CD4-positive, alpha-beta T cell treated with Interleukin-21 for 1 hour (primary cell): ENCODE results near the gene ABCA13.

Experiments used
- DNase-seq: peaks from one replicate; pipeline ENCODE4 v3.0.0-alpha.2; 2020

The ABCA13 gene

DNA sequence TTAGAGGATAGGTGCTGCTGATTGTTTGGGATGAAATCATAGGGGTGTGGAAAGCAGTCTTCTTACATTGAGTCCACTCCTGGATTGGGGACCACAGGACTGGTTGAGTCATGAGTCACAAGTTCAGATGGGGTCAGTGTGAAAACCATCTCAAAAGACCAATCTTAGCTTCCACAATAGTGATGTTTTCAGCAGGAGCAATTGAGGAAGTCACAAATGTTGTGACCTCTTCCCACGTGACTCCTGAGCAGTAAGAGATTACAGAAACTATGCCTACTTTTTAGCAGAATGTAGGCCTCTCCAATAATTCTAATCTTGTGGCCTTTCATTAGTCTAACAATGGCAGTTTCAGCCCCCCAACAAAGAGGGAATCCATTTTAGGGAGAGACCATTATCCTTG is 496.1 kb downstream of the ABCA13 start:
- no peak for DNase-seq

DNA sequence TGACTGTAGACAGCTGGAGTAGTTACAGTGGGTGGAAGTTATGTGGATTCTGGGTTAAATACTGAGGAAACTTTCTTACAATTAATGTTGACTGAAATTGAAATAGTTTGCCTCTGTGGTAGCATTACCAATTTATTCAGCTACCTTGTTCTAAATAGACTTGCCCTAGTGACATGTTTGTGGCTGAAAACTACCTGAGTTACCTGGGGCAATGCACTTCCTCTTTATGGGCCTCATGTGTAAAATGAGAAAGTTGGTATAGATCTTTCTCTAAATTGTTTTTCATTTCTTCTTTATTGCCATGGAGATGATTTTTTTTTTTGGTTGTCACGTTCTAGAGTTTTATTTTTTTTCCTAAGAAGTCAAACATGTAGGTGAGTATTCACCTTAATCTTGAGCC is 500.4 kb downstream of the ABCA13 start:
- DNase-seq: no peak

DNA sequence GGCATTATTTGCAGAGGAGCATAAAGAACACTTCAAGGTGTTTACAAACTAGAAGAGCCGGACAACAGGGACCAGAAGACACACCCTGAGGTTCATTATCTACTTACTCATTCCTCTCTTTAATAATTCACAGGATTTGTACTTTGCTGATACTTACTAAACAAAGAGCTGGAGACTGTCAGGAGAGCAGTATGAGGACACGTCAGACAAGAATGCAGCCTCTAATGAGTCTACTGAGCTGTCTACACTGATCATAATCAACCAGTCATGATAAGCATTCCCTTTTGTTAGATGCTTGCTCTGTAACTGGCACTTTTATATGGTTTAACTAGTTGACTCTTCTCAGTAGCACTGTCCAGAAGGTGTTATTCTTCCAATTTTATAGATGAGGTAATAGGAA is 509.7 kb downstream of the ABCA13 start:
- no peak for DNase-seq

DNA sequence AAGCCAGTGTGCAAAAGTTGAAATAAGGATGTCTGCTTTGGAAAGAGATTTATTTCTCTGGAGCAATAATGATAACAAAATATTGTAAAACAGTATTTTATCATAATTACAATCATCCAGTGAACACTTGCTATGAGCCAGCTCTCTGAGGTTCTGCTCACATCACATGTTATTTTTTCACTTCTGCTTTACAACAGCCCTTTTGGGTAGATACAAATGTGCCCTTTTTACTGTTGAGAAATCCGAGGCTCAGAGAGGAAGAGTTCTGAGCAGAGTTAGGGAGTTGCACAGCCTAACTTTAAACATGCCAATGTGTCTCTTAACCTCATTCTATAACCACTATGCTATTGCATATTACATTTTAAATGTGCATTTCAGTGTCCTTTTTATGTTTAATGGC is 520.5 kb downstream of the ABCA13 start:
- DNase-seq: no peak
